ENCODE data around the gene MEF2A. TPM values are rescaled to one million over a fixed set of nuclear protein-coding genes. Genes with fewer than 3 reads are reported as not detected.
A peak's percentile ranks its signal among the peaks of the same experiment; 100 is the strongest.
"Not testable (repeated sequence)": the region's sequence is repeated elsewhere in the genome, so short reads cannot be mapped to it uniquely, and the experiment has no call there.

Gene MEF2A
- total RNA-seq, 3 donors from 2014 or later, result 19.8 to 24.0 (median 22.4) TPM

DNA sequence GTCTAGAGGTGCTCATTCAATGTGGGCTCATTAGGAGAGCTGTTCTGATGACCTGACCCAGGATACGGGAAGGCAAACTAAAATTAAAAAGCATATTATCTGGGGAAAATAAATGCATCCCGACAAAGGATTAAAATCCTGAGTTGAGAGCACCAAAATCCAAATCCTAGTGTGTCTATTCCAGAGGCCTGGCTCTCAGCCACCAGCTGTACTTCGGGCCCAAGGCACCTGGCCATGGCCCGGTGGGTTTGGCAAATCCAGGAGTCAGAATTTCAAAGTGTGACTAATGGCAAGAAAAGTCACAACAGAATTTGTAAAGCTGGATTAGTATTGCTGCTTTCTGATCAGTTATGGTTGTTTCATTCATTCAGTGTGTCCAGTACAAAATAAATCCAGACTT is 170.1 kb downstream of the MEF2A start:
- Mint-ChIP-seq H3K4me1 (ENCODE audit: low read depth) (peaks cover 14% of the 10 kb centered on the region), H3K27me3 (ENCODE audit: low read depth) (no peaks in the 10 kb centered on the region), H3K36me3 (ENCODE audit: insufficient read depth) (no peaks in the 10 kb centered on the region), H3K9me3 (no peaks in the 10 kb centered on the region), H3K4me3 (no peak overlapping the region)
- no peak for DNase-seq
- ATAC-seq, result no peak

DNA sequence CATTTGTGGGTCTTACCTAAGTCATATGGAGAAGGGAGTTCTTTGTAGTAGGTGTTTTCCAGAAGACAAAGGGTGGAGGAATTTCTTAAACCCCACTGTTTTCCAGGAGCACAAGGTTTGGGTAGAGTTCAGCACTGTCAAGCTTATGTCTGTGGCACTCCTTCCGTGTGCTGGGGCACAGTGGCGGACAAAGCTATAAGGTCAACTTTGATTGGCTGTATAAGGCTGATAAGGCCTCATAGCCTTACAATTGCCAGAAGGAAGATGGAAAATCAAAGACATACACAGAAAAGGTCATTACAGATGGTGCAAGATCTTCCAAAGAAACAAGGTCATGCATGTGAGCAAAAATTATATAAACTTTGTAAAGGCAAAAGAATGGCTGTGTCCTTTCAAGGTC is 170.9 kb downstream of the MEF2A start:
- no peaks in the 10 kb centered on the region for H3K27me3 Mint-ChIP-seq (ENCODE audit: low read depth)
- ATAC-seq, result no peak
- H3K4me1 Mint-ChIP-seq (ENCODE audit: low read depth), result peaks cover 10% of the 10 kb centered on the region
- no peaks in the 10 kb centered on the region for H3K36me3 Mint-ChIP-seq (ENCODE audit: insufficient read depth)
- H3K9me3 Mint-ChIP-seq, result no peaks in the 10 kb centered on the region
- H3K4me3 Mint-ChIP-seq, result no peak overlapping the region
- DNase-seq, result no peak

GRCh38 chr15:99738021-99738847 is 172.4 kb downstream of the MEF2A start:
- no peaks in the 10 kb centered on the region for H3K9me3 Mint-ChIP-seq
- peaks cover 4% of the 10 kb centered on the region for H3K4me1 Mint-ChIP-seq (ENCODE audit: low read depth)
- no peak for DNase-seq
- no peaks in the 10 kb centered on the region for H3K27me3 Mint-ChIP-seq (ENCODE audit: low read depth)
- H3K36me3 Mint-ChIP-seq (ENCODE audit: insufficient read depth), result no peaks in the 10 kb centered on the region
- H3K4me3 Mint-ChIP-seq, result no peak overlapping the region
- no peak for ATAC-seq

- no peaks in the 10 kb centered on the region for H3K4me1 Mint-ChIP-seq (ENCODE audit: low read depth)
- no peaks in the 10 kb centered on the region for H3K36me3 Mint-ChIP-seq (ENCODE audit: insufficient read depth)
- peaks cover 2% of the 10 kb centered on the region for H3K27me3 Mint-ChIP-seq (ENCODE audit: low read depth)
- H3K4me3 Mint-ChIP-seq, result no peak overlapping the region
- no peak for ATAC-seq
- no peaks in the 10 kb centered on the region for H3K9me3 Mint-ChIP-seq
- no peak for DNase-seq
Observed at GRCh38 chr15:99741835-99742234, 176.1 kb downstream of the MEF2A start.

GRCh38 chr15:99744142-99744541 is 178.4 kb downstream of the MEF2A start:
- ATAC-seq (no peak), DNase-seq (no peak)
- H3K4me3 Mint-ChIP-seq, result no peak overlapping the region
- H3K9me3 Mint-ChIP-seq, result no peaks in the 10 kb centered on the region
- no peaks in the 10 kb centered on the region for H3K4me1 Mint-ChIP-seq (ENCODE audit: low read depth)
- H3K27me3 Mint-ChIP-seq (ENCODE audit: low read depth), result peaks cover 2% of the 10 kb centered on the region
- no peaks in the 10 kb centered on the region for H3K36me3 Mint-ChIP-seq (ENCODE audit: insufficient read depth)

DNA sequence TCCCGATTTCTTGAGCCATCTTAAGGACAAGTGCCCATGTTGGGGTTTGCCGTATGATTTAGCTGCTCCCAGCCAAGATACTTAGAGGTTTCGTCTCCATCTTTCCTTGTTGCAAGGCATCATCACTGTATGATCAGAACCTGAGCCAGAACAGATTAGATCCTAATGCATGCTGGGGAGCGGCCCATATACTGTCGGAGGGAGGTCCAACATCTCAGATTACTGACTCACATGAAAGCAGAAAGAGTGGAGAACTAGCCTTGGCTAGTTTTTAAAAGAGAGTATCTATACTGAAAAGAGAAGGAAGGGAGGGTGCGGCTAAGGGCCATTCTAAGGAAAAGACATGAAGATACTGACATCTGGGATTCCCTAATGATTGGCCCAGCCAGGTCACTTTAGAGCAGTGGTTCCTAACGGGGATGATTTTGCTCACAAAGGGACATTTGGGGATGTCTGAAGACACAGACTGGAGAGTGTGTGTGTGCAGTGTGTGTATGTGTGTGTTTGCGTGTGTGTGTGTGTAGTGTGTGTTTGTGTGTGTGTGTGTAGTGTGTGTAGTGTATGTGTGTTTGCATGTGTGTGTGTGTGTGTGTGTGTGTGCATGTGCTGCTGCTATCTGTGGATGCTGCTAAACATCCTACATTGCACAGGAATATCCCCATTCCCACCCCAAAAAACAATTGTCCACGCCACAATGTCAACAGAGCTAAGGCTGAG is 179.7 kb downstream of the MEF2A start:
- Mint-ChIP-seq H3K36me3 (ENCODE audit: insufficient read depth) (no peaks in the 10 kb centered on the region), H3K4me3 (no peak overlapping the region), H3K9me3 (no peaks in the 10 kb centered on the region), H3K27me3 (ENCODE audit: low read depth) (peaks cover 2% of the 10 kb centered on the region), H3K4me1 (ENCODE audit: low read depth) (no peaks in the 10 kb centered on the region)
- DNase-seq (no peak), ATAC-seq (no peak)

GRCh38 chr15:99749386-99749785 is 183.6 kb downstream of the MEF2A start:
- no peaks in the 10 kb centered on the region for H3K9me3 Mint-ChIP-seq
- DNase-seq, result no peak
- H3K4me1 Mint-ChIP-seq (ENCODE audit: low read depth), result no peaks in the 10 kb centered on the region
- H3K27me3 Mint-ChIP-seq (ENCODE audit: low read depth), result peaks cover 2% of the 10 kb centered on the region
- H3K36me3 Mint-ChIP-seq (ENCODE audit: insufficient read depth), result no peaks in the 10 kb centered on the region
- ATAC-seq, result no peak
- no peak overlapping the region for H3K4me3 Mint-ChIP-seq

DNA sequence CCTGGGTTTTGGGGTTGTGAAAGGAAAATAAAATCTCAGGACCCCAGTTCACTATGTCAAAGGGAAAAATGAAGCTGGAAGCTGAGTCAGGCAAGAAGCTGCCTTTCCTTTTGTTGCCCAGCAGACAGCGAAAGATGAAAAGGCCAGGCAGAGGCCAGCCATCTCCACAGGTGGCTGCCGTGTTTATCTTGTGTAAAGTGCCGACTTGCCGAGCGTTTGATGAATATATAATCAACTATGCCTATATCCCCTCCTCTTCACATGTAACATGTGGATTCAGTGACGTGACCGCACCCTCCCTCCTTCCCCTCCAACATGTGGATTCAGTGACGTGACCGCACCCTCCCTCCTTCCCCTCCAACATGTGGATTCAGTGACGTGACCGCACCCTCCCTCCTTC is 184.5 kb downstream of the MEF2A start:
- not testable (repeated sequence) for H3K36me3 Mint-ChIP-seq (ENCODE audit: insufficient read depth); H3K9me3 Mint-ChIP-seq; H3K4me1 Mint-ChIP-seq (ENCODE audit: low read depth); H3K4me3 Mint-ChIP-seq; DNase-seq; H3K27me3 Mint-ChIP-seq (ENCODE audit: low read depth); ATAC-seq

- Mint-ChIP-seq H3K4me1 (ENCODE audit: low read depth) (peaks cover 3% of the 10 kb centered on the region), H3K9me3 (no peaks in the 10 kb centered on the region), H3K27me3 (ENCODE audit: low read depth) (no peaks in the 10 kb centered on the region), H3K4me3 (no peak overlapping the region), H3K36me3 (ENCODE audit: insufficient read depth) (no peaks in the 10 kb centered on the region)
- no peak for DNase-seq
- no peak for ATAC-seq
Observed at GRCh38 chr15:99752556-99752955, 186.8 kb downstream of the MEF2A start.

- DNase-seq, result no peak
- ATAC-seq, result no peak
- H3K36me3 Mint-ChIP-seq (ENCODE audit: insufficient read depth), result no peaks in the 10 kb centered on the region
- H3K27me3 Mint-ChIP-seq (ENCODE audit: low read depth), result no peaks in the 10 kb centered on the region
- H3K9me3 Mint-ChIP-seq, result no peaks in the 10 kb centered on the region
- peaks cover 3% of the 10 kb centered on the region for H3K4me1 Mint-ChIP-seq (ENCODE audit: low read depth)
- H3K4me3 Mint-ChIP-seq, result no peak overlapping the region
Observed at GRCh38 chr15:99753066-99753465, 187.3 kb downstream of the MEF2A start.

GRCh38 chr15:99755692-99756409 is 190.1 kb downstream of the MEF2A start:
- Mint-ChIP-seq H3K36me3 (ENCODE audit: insufficient read depth) (no peaks in the 10 kb centered on the region), H3K9me3 (no peaks in the 10 kb centered on the region), H3K4me3 (no peak overlapping the region), H3K27me3 (ENCODE audit: low read depth) (peaks cover 6% of the 10 kb centered on the region), H3K4me1 (ENCODE audit: low read depth) (peaks cover 3% of the 10 kb centered on the region)
- DNase-seq (no peak), ATAC-seq (peak; percentile 77 to 83)

- Mint-ChIP-seq H3K4me1 (ENCODE audit: low read depth) (no peaks in the 10 kb centered on the region), H3K27me3 (ENCODE audit: low read depth) (peaks cover 6% of the 10 kb centered on the region), H3K36me3 (ENCODE audit: insufficient read depth) (no peaks in the 10 kb centered on the region), H3K4me3 (no peak overlapping the region), H3K9me3 (no peaks in the 10 kb centered on the region)
- DNase-seq (no peak), ATAC-seq (no peak)
Observed at GRCh38 chr15:99762288-99762687, 196.5 kb downstream of the MEF2A start.

DNA sequence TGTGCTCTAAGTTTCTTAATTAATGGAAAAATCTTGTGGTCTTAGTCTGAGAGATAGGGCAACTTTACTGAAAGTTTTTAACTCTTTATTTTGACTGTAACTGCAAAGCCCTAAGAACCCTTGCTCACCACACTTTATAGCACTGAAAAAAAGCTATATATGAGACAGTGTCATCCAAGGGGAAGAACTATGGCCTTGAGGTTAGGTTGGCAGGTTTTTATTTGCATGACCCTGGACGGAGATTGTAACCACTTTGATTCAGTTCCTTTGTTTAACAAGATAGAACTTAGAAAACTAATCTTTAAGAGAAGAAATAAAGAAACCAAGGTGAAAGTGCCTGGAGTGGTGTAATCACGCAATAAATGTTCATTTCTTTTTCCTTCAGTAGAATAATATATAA is 198.0 kb downstream of the MEF2A start:
- peaks cover 4% of the 10 kb centered on the region for H3K27me3 Mint-ChIP-seq (ENCODE audit: low read depth)
- no peaks in the 10 kb centered on the region for H3K4me1 Mint-ChIP-seq (ENCODE audit: low read depth)
- H3K36me3 Mint-ChIP-seq (ENCODE audit: insufficient read depth), result no peaks in the 10 kb centered on the region
- H3K9me3 Mint-ChIP-seq, result no peaks in the 10 kb centered on the region
- DNase-seq (no peak), ATAC-seq (no peak)
- no peak overlapping the region for H3K4me3 Mint-ChIP-seq

- Mint-ChIP-seq H3K9me3 (no peaks in the 10 kb centered on the region), H3K4me1 (ENCODE audit: low read depth) (no peaks in the 10 kb centered on the region), H3K36me3 (ENCODE audit: insufficient read depth) (no peaks in the 10 kb centered on the region), H3K27me3 (ENCODE audit: low read depth) (peaks cover 4% of the 10 kb centered on the region), H3K4me3 (no peak overlapping the region)
- DNase-seq, result no peak
- ATAC-seq, result no peak
Observed at GRCh38 chr15:99764522-99764921, 198.7 kb downstream of the MEF2A start.

Data from activated T-cell treated with anti-CD3 and anti-CD28 coated beads, Interleukin-2, amount 50 U/mL, for 4 hours (primary cell).